Kidney (tissue), 14 donors: ENCODE data around the gene RAP2C. TPM values are rescaled to one million over a fixed set of nuclear protein-coding genes. Genes with fewer than 3 reads are reported as not detected.

Source experiments
- DNase-seq, 5 donors: peaks; one replicate each; pipeline ENCODE4 v3.0.0-alpha.2; 2013 to 2020
- FAIRE-seq: peaks from 2 replicates; lab custom pipeline; 2012; peaks lifted over from hg19 to GRCh38; lab: Jason Lieb, UNC
- H3K27ac ChIP-seq, 2 donors: one replicate each; pipeline ENCODE4 v1.7.0; 2013; ENCODE audit warnings: low read depth in 2 of 2, low read length in 2 of 2, inconsistent platforms in 1 of 2
- H3K27me3 ChIP-seq: one replicate; pipeline ENCODE4 v1.7.1; 2013; ENCODE audit warnings: low read length, inconsistent platforms; ENCODE audit not compliant: control insufficient read depth, insufficient read depth
- H3K36me3 ChIP-seq, 3 donors: one replicate each; pipeline versions ENCODE4 v1.7.0 to v1.7.1; 2013; ENCODE audit warnings: low read length in 3 of 3, control low read depth in 1 of 3, inconsistent platforms in 1 of 3; ENCODE audit not compliant: insufficient read depth in 3 of 3, control insufficient read depth in 2 of 3
- H3K4me1 ChIP-seq, 3 donors: one replicate each; pipeline versions ENCODE4 v1.7.0 to v1.7.1; 2013; ENCODE audit warnings: low read length in 3 of 3, inconsistent platforms in 1 of 3, low read depth in 1 of 3; ENCODE audit not compliant: control insufficient read depth in 2 of 3, insufficient read depth in 2 of 3
- H3K4me3 ChIP-seq, 3 donors: one replicate each; pipeline versions ENCODE4 v1.7.0 to v1.8.1; 2013; ENCODE audit warnings: low read length in 3 of 3, control low read depth in 1 of 3, inconsistent platforms in 1 of 3
- H3K9ac ChIP-seq, 3 donors: one replicate each; pipeline versions ENCODE4 v1.7.0 to v1.7.1; 2013; ENCODE audit warnings: low read length in 3 of 3, control low read depth in 1 of 3, inconsistent platforms in 1 of 3
- H3K9me3 ChIP-seq, 3 donors: one replicate each; pipeline versions ENCODE4 v1.7.0 to v1.7.1; 2013; ENCODE audit warnings: low read length in 3 of 3, control low read depth in 1 of 3, inconsistent platforms in 1 of 3; ENCODE audit not compliant: control insufficient read depth in 2 of 3, insufficient read depth in 1 of 3
- intact Hi-C: fragments of 100-400 bp; cut with DNase I; formaldehyde crosslinking; loops from one replicate; pipeline ENCODE4 v1.11.1; 2022
- polyA plus RNA-seq: library from polyadenylated mRNA; stranded (reverse); fragments of 350-450 nt; fragmentation: Illumina TruSeq; extraction: RNeasy Lipid Tissue Mini Kit (QIAGEN cat#74804); gene quantifications from one replicate; pipeline ENCODE4 v1.2.3, GENCODE V29; 2014; ENCODE audit warnings: low read depth, low replicate concordance; ENCODE audit not compliant: insufficient read depth
- total RNA-seq: library from RNA; stranded (reverse); fragmentation: NEBNext Ultra II Directional; extraction: Animal tissue kit (Norgen Biotek cat#: 25700); gene quantifications from one replicate; pipeline ENCODE4 v1.2.1, GENCODE V29; 2021
- TF ChIP-seq, protein P1 (sequence below): IDR thresholded peaks from 3 replicates; pipeline ENCODE4 v1.5.1; 2012; ENCODE audit warnings: mild to moderate bottlenecking, moderate library complexity, borderline replicate concordance; ENCODE audit not compliant: insufficient read depth; ENCODE audit errors: extremely low read depth
- donor health status: control.
- donor health status: control.
- donor health status: control.
- donor health status: control.
- donor health status: control.
- donor health status: DM: yes; HTN: yes; CAD: no.
- donor health status: Normal renal cell carcinoma (clear cell type).

The RAP2C gene
- total and polyA plus RNA-seq, 2 donors from 2014 or later: 14.2 to 22.8 TPM

DNA sequence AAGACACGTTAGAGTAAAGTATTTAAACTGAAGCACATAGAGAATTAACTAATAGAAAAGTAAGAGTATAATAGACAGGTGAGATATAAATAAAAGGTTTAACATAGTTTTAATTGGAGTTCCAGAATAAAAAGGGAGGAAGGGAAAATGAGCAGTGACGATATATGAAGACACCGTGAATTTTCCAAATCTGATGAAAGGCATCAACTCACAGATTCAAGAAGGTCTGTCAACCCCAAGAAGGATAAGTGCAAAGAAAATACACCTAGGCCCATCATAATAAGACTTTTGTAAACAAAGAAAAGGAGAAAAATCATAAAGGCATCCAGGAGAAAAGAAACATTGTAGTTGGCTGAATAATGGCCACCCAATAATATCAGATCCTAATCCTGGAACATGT lies 43.9 kb upstream of the RAP2C start:
- Histone ChIP-seq H3K4me3 (no peak overlapping the region), H3K36me3 (no peaks in the 10 kb centered on the region), H3K9ac (no peak overlapping the region), H3K9me3 (no peaks in the 10 kb centered on the region), H3K4me1 (no peaks in the 10 kb centered on the region), H3K27ac (no peak overlapping the region), H3K27me3 (no peaks in the 10 kb centered on the region)
- TF ChIP-seq, protein P1, sequence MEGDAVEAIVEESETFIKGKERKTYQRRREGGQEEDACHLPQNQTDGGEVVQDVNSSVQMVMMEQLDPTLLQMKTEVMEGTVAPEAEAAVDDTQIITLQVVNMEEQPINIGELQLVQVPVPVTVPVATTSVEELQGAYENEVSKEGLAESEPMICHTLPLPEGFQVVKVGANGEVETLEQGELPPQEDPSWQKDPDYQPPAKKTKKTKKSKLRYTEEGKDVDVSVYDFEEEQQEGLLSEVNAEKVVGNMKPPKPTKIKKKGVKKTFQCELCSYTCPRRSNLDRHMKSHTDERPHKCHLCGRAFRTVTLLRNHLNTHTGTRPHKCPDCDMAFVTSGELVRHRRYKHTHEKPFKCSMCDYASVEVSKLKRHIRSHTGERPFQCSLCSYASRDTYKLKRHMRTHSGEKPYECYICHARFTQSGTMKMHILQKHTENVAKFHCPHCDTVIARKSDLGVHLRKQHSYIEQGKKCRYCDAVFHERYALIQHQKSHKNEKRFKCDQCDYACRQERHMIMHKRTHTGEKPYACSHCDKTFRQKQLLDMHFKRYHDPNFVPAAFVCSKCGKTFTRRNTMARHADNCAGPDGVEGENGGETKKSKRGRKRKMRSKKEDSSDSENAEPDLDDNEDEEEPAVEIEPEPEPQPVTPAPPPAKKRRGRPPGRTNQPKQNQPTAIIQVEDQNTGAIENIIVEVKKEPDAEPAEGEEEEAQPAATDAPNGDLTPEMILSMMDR: no peak
- FAIRE-seq: no peak
- DNase-seq: no peak
- intact Hi-C loops: no loop called here

DNA sequence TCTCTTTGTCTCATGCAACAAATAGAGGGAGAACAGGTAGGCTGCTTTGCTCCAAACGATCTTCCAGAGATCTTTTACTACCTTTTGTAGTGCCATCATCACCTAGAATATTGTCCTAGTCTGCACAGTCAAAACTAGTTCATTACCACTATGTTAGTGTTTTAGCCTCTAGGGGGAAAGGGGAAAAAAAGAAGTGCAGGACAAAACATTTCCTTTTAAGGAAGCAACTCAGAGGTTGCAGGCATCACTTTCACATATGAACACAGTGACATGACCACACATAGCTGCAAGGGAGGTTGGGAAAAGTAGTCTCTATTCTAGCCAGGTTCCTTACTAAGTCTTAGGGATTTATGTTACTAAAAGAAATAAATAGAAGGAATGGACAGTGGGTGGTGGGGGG lies 39.3 kb upstream of the RAP2C start:
- TF ChIP-seq, protein P1: no peak

DNA sequence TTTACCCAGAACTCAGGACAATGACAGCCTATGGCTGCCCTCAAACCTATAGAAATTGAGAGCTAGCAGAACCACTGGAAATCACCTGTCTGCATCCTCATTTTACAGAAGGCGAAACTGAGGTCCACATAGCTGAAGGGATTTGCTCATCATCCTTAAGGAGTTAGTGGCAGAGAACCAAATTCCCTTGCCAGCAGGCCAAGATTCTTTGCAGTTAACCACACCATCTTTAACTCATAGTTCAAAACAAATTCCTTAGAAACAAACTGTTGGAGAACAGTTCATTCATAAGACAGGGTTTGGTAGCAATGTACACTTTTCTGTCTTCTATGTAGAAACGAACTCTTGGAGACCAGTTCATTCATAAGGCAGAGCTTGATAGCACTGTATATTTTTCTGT lies 37.9 kb upstream of the RAP2C start:
- no peak for DNase-seq
- intact Hi-C loops: no loop called here
- Histone ChIP-seq H3K4me3 (no peak overlapping the region), H3K4me1 (no peaks in the 10 kb centered on the region), H3K27me3 (peaks cover 2% of the 10 kb centered on the region), H3K27ac (no peak overlapping the region), H3K36me3 (no peaks in the 10 kb centered on the region), H3K9ac (no peak overlapping the region), H3K9me3 (no peaks in the 10 kb centered on the region)
- TF ChIP-seq, protein P1: no peak
- no peak for FAIRE-seq

More for the DNA sequence above, 39.3 kb upstream of the RAP2C start:
- H3K27ac ChIP-seq: no peak overlapping the region
- H3K4me1 ChIP-seq: no peaks in the 10 kb centered on the region
- no peaks in the 10 kb centered on the region for H3K9me3 ChIP-seq
- intact Hi-C loops: no loop called here
- no peak overlapping the region for H3K4me3 ChIP-seq
- H3K9ac ChIP-seq: no peak overlapping the region
- no peaks in the 10 kb centered on the region for H3K36me3 ChIP-seq
- no peak for FAIRE-seq
- peaks cover 2% of the 10 kb centered on the region for H3K27me3 ChIP-seq
- DNase-seq: no peak

DNA sequence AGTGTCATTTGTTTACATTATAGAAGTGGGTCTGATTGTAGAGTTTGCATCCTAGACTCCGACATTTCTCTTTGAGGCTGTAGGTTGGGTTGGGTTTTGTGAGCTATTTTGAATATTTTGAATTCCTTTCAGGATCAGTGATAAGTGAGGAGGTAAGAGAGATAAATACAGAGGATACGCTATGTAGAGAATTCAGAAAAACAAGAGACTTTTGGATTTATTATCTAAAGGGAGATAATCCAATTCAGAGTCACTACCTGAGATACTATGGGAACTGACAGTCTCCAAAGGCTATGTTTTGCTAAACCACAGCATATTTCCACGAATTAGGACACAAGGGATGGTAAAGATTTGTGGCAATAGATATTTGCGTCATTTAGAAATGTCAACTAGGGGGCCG lies 16.9 kb upstream of the RAP2C start:
- FAIRE-seq: no peak
- intact Hi-C loops: no loop called here

More for the DNA sequence above, 16.9 kb upstream of the RAP2C start:
- Histone ChIP-seq H3K4me3 (no peak overlapping the region), H3K36me3 (no peaks in the 10 kb centered on the region), H3K9ac (no peak overlapping the region), H3K4me1 (no peaks in the 10 kb centered on the region), H3K9me3 (no peaks in the 10 kb centered on the region), H3K27me3 (peaks cover 3% of the 10 kb centered on the region), H3K27ac (no peak overlapping the region)
- TF ChIP-seq, protein P1: no peak
- no peak for DNase-seq
